Measurements from ENCODE around the gene MRPL39. TPM values are rescaled to one million over a fixed set of nuclear protein-coding genes. Genes with fewer than 3 reads are reported as not detected.

The MRPL39 gene
- polyA plus RNA-seq, 3 donors, result 5.1 to 22.3 (median 15.5) TPM

GRCh38 chr21:25625036-25625435 is 17.8 kb upstream of the MRPL39 start:
- Histone ChIP-seq H3K9ac (ENCODE audit: insufficient read depth, low read length, poor library complexity, severe bottlenecking) (no peak overlapping the region), H3K4me2 (replicated peaks; ENCODE audit: extremely low read depth, low read length, poor library complexity, severe bottlenecking) (no peak overlapping the region), H3K27ac (ENCODE audit: low read depth in 1 of 2, low read length in 2 of 2) (no peak overlapping the region), H3K27me3 (ENCODE audit: control insufficient read depth in 2 of 2, insufficient read depth in 2 of 2, low read length in 2 of 2) (no peaks in the 10 kb centered on the region), H3K9me3 (replicated peaks in 1 of 2; ENCODE audit: control insufficient read depth in 1 of 2, insufficient read depth in 1 of 2, low read length in 2 of 2) (no peaks in the 10 kb centered on the region), H3K36me3 (replicated peaks in 1 of 2; ENCODE audit: control insufficient read depth in 1 of 2, insufficient read depth in 2 of 2, low read length in 2 of 2) (no peaks in the 10 kb centered on the region), H2AFZ (ENCODE audit: insufficient read depth, low read depth, low read length, poor library complexity, severe bottlenecking) (no peak overlapping the region), H3K4me1 (ENCODE audit: control insufficient read depth in 1 of 2, insufficient read depth in 2 of 2, low read length in 2 of 2) (no peaks in the 10 kb centered on the region), H4K20me1 (ENCODE audit: insufficient read depth, low read length) (no peaks in the 10 kb centered on the region), H3K4me3 (replicated peaks in 1 of 3; ENCODE audit: low read depth in 2 of 3, low read length in 3 of 3) (no peak overlapping the region), H3K79me2 (ENCODE audit: insufficient read depth, low read length) (no peaks in the 10 kb centered on the region)
- H3K9me3 Mint-ChIP-seq, result peaks cover 0 to 2% (median 0%) of the 10 kb centered on the region in 7 donors
- no peak for DNase-seq
- no peaks in the 10 kb centered on the region for H3K27me3 Mint-ChIP-seq (ENCODE audit: low read depth in 3 of 3)
- intact Hi-C loops (cut with micrococcal nuclease), result no loop called here
- H3K4me3 Mint-ChIP-seq, result no peak overlapping the region
- H3K36me3 Mint-ChIP-seq, result no peaks in the 10 kb centered on the region
- no peaks in the 10 kb centered on the region for H3K4me1 Mint-ChIP-seq
- WGBS (ENCODE audit: insufficient coverage), result no CpG with 5 or more reads among the region's 1 CpG
- TF ChIP-seq, protein P1, sequence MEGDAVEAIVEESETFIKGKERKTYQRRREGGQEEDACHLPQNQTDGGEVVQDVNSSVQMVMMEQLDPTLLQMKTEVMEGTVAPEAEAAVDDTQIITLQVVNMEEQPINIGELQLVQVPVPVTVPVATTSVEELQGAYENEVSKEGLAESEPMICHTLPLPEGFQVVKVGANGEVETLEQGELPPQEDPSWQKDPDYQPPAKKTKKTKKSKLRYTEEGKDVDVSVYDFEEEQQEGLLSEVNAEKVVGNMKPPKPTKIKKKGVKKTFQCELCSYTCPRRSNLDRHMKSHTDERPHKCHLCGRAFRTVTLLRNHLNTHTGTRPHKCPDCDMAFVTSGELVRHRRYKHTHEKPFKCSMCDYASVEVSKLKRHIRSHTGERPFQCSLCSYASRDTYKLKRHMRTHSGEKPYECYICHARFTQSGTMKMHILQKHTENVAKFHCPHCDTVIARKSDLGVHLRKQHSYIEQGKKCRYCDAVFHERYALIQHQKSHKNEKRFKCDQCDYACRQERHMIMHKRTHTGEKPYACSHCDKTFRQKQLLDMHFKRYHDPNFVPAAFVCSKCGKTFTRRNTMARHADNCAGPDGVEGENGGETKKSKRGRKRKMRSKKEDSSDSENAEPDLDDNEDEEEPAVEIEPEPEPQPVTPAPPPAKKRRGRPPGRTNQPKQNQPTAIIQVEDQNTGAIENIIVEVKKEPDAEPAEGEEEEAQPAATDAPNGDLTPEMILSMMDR (IDR thresholded peaks at IDR 0.05), result no peak
- H3K27ac Mint-ChIP-seq, result no peak overlapping the region

- H3K4me2 ChIP-seq (replicated peaks; ENCODE audit: extremely low read depth, low read length, poor library complexity, severe bottlenecking), result no peak overlapping the region
- 100% methylated on average over 3 of the region's 4 CpGs for whole genome bisulfite sequencing (ENCODE audit: insufficient coverage)
- Mint-ChIP-seq H3K27ac (no peak overlapping the region), H3K27me3 (ENCODE audit: low read depth in 3 of 3) (no peaks in the 10 kb centered on the region), H3K36me3 (no peaks in the 10 kb centered on the region), H3K9me3 (peaks cover 0 to 2% (median 0%) of the 10 kb centered on the region in 7 donors), H3K4me1 (no peaks in the 10 kb centered on the region), H3K4me3 (no peak overlapping the region)
- no peaks in the 10 kb centered on the region for H3K36me3 ChIP-seq (replicated peaks in 1 of 2; ENCODE audit: control insufficient read depth in 1 of 2, insufficient read depth in 2 of 2, low read length in 2 of 2)
- H3K4me1 ChIP-seq (ENCODE audit: control insufficient read depth in 1 of 2, insufficient read depth in 2 of 2, low read length in 2 of 2), result no peaks in the 10 kb centered on the region
- no peaks in the 10 kb centered on the region for H3K79me2 ChIP-seq (ENCODE audit: insufficient read depth, low read length)
- no peak overlapping the region for H3K27ac ChIP-seq (ENCODE audit: low read depth in 1 of 2, low read length in 2 of 2)
- H3K9ac ChIP-seq (ENCODE audit: insufficient read depth, low read length, poor library complexity, severe bottlenecking), result no peak overlapping the region
- H3K4me3 ChIP-seq (replicated peaks in 1 of 3; ENCODE audit: low read depth in 2 of 3, low read length in 3 of 3), result no peak overlapping the region
- no peaks in the 10 kb centered on the region for H3K27me3 ChIP-seq (ENCODE audit: control insufficient read depth in 2 of 2, insufficient read depth in 2 of 2, low read length in 2 of 2)
- TF ChIP-seq, protein P1 (IDR thresholded peaks at IDR 0.05), result no peak
- intact Hi-C loops (cut with micrococcal nuclease), result no loop called here
- H2AFZ ChIP-seq (ENCODE audit: insufficient read depth, low read depth, low read length, poor library complexity, severe bottlenecking), result no peak overlapping the region
- no peak for DNase-seq
- H4K20me1 ChIP-seq (ENCODE audit: insufficient read depth, low read length), result no peaks in the 10 kb centered on the region
- H3K9me3 ChIP-seq (replicated peaks in 1 of 2; ENCODE audit: control insufficient read depth in 1 of 2, insufficient read depth in 1 of 2, low read length in 2 of 2), result no peaks in the 10 kb centered on the region
Observed at GRCh38 chr21:25624511-25624910, 17.2 kb upstream of the MRPL39 start.
